ACHN (cell line): ENCODE results near the gene DCBLD1.

Experiments used
- DNase-seq: peaks from one replicate; pipeline ENCODE4 v3.0.0-alpha.2; 2015
- in situ Hi-C: cut with HindIII; loops from 2 replicates; pipeline ENCODE4 v1.10.0; 2017; ENCODE audit warnings: low sequenced_read_pairs, low pct_ligation_motif_present, low pct_unique_long_range_greater_than_20kb

DCBLD1 gene

DNA sequence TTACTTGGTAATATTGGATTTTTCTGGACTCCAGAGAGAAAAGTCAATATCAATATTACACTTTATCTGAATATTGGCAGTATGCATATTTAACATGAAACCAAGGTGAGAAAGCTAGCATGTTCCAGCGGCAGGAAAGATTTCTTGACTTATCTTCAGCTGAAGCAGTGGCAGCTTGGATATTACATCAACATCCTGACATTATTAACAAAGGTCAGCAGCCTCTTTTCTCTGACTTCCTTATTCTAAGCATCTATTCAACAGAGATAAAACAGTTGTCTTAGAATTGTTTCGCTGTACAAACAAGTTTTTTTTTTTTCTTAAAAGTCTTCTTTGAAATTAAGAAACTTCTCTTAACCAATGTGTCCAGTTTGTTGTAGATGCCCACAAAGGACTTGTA, 11.8 kb downstream of the DCBLD1 start:
- peak; percentile 45 for DNase-seq
- in situ Hi-C loops = no loop called here

GRCh38 chr6:117494694-117495318, 12.3 kb downstream of the DCBLD1 start:
- DNase-seq = peak; percentile 33
- in situ Hi-C loops = no loop called here

DNA sequence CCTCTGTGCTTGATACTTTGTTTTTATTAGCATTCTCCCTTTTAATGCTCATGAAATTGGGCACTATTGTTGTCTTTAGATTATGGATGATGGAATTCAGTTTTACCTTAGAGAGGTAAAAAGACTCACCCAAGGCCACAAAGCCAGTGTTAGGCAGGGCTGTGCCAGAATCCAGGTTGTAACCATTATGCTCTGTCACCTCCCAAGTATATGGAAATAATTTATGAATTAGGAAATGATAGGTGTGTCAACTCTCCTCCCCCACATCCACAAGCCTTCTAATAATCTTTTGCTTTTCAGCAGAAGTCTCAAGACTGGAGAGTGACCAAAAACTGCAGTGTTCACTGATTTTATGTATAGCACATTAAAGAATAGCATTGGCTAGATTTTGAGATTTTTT, 13.0 kb downstream of the DCBLD1 start:
- in situ Hi-C loops = no loop called here
- DNase-seq = no peak

- in situ Hi-C loops = no loop called here
- no peak for DNase-seq
Observed at GRCh38 chr6:117495869-117496268, 13.4 kb downstream of the DCBLD1 start.

DNA sequence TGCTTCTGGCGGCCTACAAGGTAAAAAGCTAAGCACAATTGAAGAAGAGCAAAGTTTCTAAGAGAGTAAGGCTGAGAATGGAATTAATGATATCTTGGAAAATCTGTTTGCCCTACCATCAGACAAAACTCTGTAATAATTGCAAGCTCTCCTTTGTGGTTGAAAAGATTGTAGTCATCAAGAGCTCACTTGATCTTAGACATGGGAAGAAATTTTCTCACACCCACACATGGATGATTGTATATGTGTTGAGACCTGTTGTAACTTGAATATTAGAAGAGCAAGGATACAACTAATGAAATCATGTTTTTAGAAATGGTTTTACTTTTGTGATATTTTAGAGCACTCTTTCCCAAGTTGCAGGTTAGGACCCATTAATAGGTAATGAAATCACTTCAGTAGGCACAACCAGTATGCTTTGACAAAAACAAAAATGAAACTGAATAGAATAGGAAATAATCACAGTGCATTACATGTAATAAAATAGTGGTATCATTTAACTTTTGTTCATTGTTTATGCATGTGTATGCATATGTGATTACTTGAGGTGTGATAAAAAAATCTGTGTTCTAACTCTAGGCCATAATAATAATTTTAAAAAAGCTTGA, 14.0 kb downstream of the DCBLD1 start:
- in situ Hi-C loops = no loop called here
- DNase-seq = peak; percentile 26

DNA sequence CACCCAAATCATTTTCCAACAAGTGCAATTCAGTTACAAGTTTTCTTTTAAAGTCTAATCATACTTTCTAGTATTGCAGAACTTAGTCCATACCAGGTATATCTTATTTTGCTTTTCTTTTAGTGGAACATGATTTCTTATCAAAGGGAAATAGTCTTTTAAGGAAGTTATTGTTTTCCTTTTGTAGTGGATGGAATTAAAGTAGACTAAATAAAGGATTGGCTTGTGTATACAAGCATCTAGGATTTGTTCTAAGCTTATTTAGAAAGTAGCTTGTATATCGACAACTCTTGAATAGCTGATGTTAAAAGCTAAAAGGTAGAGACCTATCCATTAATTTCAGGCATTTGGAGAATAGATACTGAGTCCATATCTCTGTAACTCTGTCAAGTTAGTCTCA, 14.8 kb downstream of the DCBLD1 start:
- DNase-seq = no peak
- in situ Hi-C loops = no loop called here

DNA sequence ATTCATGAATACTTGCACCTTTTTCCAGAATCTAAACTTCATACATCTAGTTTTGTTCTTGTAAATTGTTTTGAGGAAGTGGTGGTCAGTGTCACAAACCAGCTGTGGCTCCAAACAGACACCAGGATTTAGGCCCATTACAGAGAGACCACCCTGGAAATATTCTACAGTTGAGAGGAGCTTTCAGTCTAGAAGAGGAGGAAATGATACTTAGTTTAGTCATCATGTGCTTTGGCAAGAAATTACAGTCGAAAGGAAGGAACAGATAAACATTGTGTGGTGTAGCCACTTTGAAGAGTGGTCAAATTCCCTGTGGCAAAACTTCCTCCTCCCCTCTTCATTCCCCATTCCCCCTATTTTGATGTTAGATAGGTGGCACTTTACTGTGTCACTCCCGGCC, 15.7 kb downstream of the DCBLD1 start:
- DNase-seq = peak; percentile 44
- in situ Hi-C loops = no loop called here

DNA sequence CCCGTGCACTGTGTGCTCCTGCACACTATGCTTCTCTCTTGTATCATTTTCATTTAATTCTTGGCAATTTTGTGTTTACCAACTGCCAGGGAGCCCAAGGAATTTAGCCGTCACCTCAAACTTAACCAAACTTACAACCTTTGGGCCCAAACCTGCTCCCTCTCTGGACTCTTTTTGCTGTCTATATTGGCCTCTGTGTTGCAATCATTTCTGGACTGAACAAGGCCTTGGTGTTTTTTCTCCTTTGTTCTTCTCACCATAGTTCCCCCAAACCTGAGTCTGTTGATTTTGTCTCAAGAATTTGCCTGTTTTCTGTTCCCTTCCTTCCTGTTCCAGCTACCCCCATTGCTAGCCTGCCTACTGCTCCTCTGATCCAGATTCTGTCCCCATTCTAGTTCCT, 19.2 kb downstream of the DCBLD1 start:
- in situ Hi-C loops = no loop called here
- DNase-seq = no peak

- in situ Hi-C loops = no loop called here
- DNase-seq = no peak
Observed at GRCh38 chr6:117502580-117502979, 20.1 kb downstream of the DCBLD1 start.

GRCh38 chr6:117503211-117503610, 20.7 kb downstream of the DCBLD1 start:
- in situ Hi-C loops = no loop called here

DNA sequence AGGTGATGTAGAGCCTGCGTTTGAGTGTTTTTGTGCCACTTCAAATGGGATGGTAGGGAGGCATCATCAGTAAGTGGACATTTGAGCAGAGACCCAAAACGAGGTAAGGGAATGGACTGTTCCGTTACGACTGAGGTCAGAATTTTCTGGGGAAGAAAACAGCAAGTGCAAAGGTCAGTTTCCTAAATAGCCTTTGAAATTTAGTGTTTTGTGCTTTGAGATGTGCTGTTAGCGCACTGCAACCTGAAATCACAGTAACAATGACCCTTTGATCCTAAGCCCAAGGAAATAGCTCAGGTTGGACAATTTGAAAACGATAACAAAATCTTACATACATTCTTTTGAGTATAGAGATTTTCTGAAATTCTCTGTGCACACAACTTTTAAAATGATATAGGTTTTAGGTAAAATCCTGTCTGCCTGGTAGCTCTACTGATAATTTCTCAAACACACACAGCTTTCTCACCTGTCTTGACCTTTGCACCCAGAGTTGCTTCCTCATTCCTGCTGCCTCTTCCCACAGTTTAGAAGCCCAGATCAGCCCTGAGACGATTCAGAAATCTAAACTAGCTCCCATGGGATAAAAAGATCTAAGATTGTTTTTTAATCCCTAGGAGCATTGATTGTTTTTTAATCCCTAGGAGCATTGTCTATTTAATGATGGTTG, 22.1 kb downstream of the DCBLD1 start:
- no peak for DNase-seq
- in situ Hi-C loops = no loop called here

More at GRCh38 chr6:117503211-117503610, 20.7 kb downstream of the DCBLD1 start:
- no peak for DNase-seq

- no peak for DNase-seq
- in situ Hi-C loops = no loop called here
Observed at GRCh38 chr6:117505311-117505710, 22.8 kb downstream of the DCBLD1 start.

DNA sequence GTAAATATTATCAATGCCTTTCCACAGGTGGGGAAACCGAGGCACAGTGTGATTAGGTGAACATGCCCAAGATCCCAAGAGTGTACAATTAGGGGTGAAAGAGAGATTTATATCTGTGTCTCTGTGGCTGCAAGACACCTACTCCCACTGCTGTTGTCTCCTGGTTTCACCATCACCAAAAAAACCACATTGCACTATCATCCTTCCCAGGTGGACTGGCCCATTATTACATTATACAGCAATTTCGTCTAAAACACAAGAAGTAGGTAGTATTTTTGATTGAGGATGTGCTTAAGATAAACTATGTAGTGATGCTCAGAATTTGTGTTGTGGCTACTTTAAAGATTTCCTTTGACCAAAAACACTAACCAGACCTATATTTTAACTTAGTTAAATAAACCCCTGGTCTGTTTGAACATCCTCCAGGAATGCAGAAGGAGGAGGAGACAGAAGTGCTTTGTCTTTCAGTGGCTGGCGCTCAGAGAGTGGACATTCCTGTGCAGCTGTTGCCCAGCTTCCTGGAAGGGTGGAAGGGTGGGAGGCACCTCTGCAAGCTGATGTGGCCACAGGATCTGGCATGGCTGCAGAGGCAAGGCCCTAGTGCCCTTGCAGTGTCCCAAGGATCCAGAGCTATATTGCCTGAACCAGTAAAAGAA, 23.8 kb downstream of the DCBLD1 start:
- DNase-seq = no peak
- in situ Hi-C loops = no loop called here

DNA sequence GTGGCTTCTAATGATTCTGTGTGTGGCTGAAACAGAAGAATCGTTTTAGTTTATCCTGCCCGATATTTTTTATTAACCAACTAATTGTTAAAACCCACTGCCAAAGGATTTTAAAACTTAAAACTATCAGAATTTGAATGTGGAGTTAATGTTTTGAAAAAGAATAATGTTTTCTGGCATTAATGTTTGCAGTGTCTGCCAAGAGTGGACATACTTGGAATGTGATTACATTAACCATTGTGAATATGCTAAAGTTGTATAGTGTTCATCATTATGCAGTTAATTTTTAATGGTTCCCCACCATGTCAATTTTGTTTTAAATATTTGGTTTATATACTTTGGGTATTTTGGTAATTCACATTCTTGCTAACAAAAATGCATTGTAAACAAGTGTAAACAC, 24.4 kb downstream of the DCBLD1 start:
- in situ Hi-C loops = no loop called here
- no peak for DNase-seq

DNA sequence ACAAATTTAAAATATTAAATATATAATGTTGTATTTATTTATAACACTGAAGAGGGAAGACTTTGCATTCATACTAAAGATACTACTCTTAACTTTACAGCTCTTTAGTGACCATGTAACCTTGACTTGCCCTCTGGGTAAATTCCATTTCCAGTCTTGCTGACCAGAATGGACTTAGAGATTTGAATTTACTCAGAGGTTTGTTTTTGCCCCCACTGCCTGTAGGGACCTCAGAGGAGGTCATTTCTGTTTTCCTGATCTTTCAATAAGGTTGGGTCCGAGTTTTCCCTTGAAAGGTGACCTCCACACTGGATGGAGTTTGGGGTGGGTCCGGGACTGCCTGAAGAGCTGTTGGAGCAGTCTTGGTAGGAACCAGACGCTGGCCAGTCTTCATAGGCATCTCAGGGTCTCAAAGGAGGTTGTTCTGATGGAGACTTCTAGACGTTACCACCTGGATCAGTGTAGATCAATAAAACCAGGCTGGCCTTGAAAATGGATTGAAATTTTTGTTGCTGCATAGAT, 26.0 kb downstream of the DCBLD1 start:
- in situ Hi-C loops = no loop called here

DNA sequence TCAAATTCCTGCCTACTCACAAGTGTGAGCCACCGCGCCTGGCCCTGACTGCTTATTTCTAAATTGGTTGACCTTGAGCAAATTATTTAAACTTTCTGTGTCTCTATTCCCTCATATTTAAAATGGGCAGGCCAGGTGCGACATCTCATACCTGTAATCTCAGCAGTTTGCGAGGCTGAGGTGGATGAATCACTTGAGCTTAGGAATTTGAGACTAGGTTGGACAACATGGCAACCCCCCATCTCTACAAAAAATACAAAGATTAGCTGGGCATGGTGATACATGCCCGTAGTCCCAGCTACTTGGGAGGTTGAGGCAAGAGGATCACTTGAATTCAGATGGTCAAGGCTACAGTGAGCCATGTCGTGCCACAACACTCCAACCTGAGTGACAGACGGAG, 26.5 kb downstream of the DCBLD1 start:
- no peak for DNase-seq
- in situ Hi-C loops = no loop called here

More for the DNA sequence above, 26.0 kb downstream of the DCBLD1 start:
- DNase-seq = no peak

DNA sequence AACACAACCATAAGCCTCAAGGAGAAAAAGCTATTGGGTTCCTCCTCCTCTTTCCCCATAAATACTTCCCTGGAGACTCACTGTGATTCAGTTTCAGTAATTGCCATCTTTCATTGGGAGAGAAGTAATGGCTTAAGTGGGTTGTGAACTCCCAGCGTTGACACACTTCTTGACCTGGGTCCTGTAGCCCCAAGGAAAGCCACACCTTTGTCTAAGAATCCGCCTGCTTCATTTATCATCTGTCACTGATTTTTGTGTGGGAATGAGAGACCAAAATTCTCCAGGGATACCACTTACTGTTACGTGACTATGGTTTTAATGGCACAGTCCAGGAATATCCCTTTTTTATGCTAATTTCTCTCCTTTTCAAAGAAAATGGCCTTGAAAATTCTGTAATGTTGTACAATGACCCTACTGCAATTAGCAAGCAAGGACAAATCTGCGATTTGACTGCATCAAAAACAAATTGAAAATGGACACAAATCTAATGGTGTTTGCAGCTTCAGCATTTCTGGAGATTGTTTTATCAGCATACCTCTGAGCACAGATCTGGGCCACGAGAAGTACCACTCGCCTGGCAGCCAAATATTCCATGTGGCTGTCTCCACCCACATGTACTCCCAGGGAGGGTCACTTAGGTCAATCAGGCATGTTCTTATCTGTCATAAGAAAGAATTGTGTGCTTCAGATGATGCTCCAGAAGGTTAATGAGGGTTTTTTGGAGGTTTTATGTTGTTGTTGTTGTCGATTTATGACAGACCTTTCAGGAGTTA, 29.8 kb downstream of the DCBLD1 start:
- DNase-seq = no peak
- in situ Hi-C loops = no loop called here

DNA sequence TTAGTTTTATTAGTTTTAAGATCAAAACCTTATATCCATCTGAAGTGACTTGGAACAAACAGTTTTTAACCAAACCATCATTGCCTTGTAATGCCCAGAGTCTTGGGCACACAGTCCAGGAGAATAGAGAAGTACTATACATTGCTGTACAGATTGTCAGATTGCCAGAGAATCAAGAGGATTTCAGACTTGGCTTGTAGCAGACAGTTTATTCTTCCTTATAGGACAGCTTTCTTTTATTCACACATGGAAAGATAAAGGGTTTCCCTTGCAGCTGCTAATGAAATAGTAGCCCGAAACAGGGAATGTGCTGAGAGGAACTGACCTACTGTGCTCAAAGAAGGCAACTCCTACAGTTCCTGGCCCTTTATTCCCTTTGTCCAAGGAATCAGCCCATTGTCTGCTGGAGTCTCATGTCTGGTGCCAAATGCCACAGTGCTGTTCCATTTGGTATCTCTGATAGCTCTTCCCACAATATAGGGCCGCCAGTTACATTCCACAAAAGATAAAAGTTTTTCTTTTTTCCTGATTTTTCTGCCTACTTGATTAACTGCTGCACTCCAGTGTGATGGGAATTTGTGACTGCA, 30.6 kb downstream of the DCBLD1 start:
- no peak for DNase-seq
- in situ Hi-C loops = no loop called here
